OCI-M2 (cell line): ENCODE results near the gene MAGI1.

Experiments used
- DNase-seq: peaks from one replicate; lab custom pipeline; 2025; ENCODE audit not compliant: unreplicated experiment; lab: John Stamatoyannopoulos, UW

Gene MAGI1

GRCh38 chr3:65814845-65815578 is 223.7 kb downstream of the MAGI1 start:
- no peak for DNase-seq

- no peak for DNase-seq
Observed at GRCh38 chr3:65811892-65812291, 226.8 kb downstream of the MAGI1 start.

GRCh38 chr3:65811086-65811761 is 227.5 kb downstream of the MAGI1 start:
- DNase-seq, result no peak

- no peak for DNase-seq
Observed at GRCh38 chr3:65810302-65810701, 228.4 kb downstream of the MAGI1 start.

GRCh38 chr3:65809641-65810150 is 229.0 kb downstream of the MAGI1 start:
- DNase-seq, result no peak

- DNase-seq, result no peak
Observed at GRCh38 chr3:65808824-65809223, 229.9 kb downstream of the MAGI1 start.

- DNase-seq, result no peak
Observed at GRCh38 chr3:65808407-65808806, 230.3 kb downstream of the MAGI1 start.

- no peak for DNase-seq
Observed at GRCh38 chr3:65807225-65807624, 231.5 kb downstream of the MAGI1 start.

- DNase-seq, result no peak
Observed at GRCh38 chr3:65806600-65806999, 232.1 kb downstream of the MAGI1 start.

- no peak for DNase-seq
Observed at GRCh38 chr3:65796676-65797075, 242.0 kb downstream of the MAGI1 start.

GRCh38 chr3:65795166-65795565 is 243.6 kb downstream of the MAGI1 start:
- DNase-seq, result no peak

- no peak for DNase-seq
Observed at GRCh38 chr3:65793495-65794200, 245.1 kb downstream of the MAGI1 start.

- DNase-seq, result no peak
Observed at GRCh38 chr3:65788461-65788860, 250.3 kb downstream of the MAGI1 start.

- DNase-seq, result no peak
Observed at GRCh38 chr3:65787827-65788226, 250.9 kb downstream of the MAGI1 start.

- no peak for DNase-seq
Observed at GRCh38 chr3:65787340-65787739, 251.4 kb downstream of the MAGI1 start.

- DNase-seq, result no peak
Observed at GRCh38 chr3:65786890-65787289, 251.8 kb downstream of the MAGI1 start.

- no peak for DNase-seq
Observed at GRCh38 chr3:65785065-65785645, 253.6 kb downstream of the MAGI1 start.

- no peak for DNase-seq
Observed at GRCh38 chr3:65783117-65783516, 255.6 kb downstream of the MAGI1 start.

- DNase-seq, result no peak
Observed at GRCh38 chr3:65781594-65781993, 257.1 kb downstream of the MAGI1 start.

GRCh38 chr3:65779390-65779789 is 259.3 kb downstream of the MAGI1 start:
- no peak for DNase-seq

GRCh38 chr3:65778968-65779367 is 259.8 kb downstream of the MAGI1 start:
- no peak for DNase-seq
